ENCODE results near the gene IL4R. TPM values are rescaled to one million over a fixed set of nuclear protein-coding genes. Genes with fewer than 3 reads are reported as not detected.

The IL4R gene
- total RNA-seq, 4 donors from 2014 or later: 84.9 to 97.9 (median 89.8) TPM

DNA sequence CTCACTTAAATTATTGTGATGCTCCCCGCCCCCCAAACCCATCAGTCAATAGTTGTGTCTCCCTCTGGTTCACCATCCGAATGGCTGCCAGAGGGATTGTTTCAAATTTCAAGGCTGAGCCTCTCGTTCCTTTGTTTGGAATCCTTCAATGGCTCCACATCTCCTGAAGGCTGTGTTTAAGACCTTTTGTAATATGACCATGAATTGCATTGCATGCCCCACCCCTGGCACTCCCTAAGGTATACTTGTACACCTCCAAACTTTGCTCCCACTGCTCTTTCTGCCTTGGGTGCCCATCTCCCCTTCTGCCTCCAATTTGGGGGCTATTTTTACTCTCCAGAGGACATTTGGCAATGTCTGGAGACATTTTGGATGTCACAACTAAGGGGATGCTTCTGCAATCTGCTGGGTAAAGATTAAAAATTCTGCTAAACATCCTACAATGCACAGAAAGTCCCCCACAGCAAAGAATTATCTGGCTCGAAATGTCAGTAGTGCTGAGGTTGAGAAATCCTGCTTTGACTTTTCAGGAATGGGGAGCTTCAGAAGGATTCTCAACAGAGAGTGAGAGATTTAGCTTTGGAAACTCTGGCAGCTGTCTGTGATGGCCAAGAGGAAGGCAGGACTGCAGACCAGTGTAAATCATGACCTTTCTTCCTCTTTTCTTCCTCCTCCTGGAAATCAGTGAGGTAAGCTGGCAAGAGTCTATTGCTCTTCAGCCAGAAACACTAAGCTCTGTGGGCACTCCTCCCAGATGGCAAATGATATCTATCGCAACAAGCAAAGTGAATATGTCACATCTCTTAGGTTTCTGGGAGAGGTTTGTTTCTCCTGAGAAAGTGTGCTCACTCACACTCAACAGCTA, 8.7 kb upstream of the IL4R start:
- Histone ChIP-seq H3K36me3 (no peaks in the 10 kb centered on the region), H3K4me3 (no peak overlapping the region), H3K27me3 (no peaks in the 10 kb centered on the region), H3K27ac (peak overlapping the region in 2 of 4 donors; percentile 43 to 55), H3K9me3 (no peaks in the 10 kb centered on the region), H3K4me1 (peaks cover 0 to 12% (median 11%) of the 10 kb centered on the region in 3 donors)
- TF ChIP-seq, protein P1, sequence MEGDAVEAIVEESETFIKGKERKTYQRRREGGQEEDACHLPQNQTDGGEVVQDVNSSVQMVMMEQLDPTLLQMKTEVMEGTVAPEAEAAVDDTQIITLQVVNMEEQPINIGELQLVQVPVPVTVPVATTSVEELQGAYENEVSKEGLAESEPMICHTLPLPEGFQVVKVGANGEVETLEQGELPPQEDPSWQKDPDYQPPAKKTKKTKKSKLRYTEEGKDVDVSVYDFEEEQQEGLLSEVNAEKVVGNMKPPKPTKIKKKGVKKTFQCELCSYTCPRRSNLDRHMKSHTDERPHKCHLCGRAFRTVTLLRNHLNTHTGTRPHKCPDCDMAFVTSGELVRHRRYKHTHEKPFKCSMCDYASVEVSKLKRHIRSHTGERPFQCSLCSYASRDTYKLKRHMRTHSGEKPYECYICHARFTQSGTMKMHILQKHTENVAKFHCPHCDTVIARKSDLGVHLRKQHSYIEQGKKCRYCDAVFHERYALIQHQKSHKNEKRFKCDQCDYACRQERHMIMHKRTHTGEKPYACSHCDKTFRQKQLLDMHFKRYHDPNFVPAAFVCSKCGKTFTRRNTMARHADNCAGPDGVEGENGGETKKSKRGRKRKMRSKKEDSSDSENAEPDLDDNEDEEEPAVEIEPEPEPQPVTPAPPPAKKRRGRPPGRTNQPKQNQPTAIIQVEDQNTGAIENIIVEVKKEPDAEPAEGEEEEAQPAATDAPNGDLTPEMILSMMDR (IDR thresholded peaks at IDR 0.05): no peak
- intact Hi-C loops (cut with DNase I): no loop called here
- DNase-seq: no peak
- 42 to 54% methylated on average over 5 of the region's 5 CpGs for WGBS, 2 donors

DNA sequence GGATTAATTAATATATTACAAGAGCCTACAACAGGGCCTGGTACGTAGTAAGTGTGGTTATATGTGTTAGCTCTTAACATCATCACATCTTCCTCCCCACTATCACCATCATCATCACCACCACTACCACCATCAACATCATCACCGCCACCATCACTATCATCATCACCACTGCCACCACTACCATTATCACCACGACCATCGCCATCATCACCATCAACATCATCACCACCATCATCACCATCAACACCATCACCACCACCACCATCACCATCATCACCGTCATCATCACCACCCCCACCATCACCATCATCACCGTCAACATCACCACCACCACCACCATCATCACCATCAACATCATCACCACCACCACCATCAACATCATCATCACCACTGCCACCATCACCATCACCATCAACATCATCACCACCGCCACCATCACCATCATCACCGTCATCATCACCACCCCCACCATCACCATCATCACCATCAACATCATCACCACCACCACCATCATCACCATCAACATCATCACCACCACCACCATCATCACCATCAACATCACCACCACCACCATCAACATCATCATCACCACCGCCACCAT, 7.8 kb upstream of the IL4R start:
- Histone ChIP-seq H3K9me3 (no peaks in the 10 kb centered on the region), H3K4me3 (no peak overlapping the region), H3K27ac (peak overlapping the region in 2 of 4 donors; percentile 43 to 55), H3K4me1 (peaks cover 0 to 12% (median 11%) of the 10 kb centered on the region in 3 donors), H3K36me3 (no peaks in the 10 kb centered on the region), H3K27me3 (no peaks in the 10 kb centered on the region)
- intact Hi-C loops (cut with DNase I): no loop called here
- no peak for TF ChIP-seq POLR2A (IDR thresholded peaks at IDR 0.05)
- TF ChIP-seq, protein P1 (IDR thresholded peaks at IDR 0.05): no peak
- DNase-seq: no peak
- 89 to 91% methylated on average over 9 of the region's 9 CpGs for WGBS, 2 donors

DNA sequence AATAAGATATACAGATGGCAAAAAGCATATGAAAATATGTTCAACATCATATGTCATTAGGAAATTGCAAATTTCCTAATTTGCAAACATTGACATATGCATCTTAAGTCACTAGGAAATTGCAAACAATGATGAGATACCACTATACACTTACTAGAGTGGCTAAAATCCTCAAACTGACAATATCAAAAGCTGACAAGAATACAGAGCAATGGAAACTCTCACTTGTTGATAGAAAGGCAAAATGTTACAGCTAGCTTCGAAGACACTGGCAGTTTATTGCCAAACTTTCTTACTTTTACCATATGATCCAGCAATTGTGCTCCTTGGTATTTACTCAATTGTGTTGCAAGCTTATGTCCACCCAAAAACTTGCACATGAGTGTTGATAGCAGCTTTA, 5.0 kb upstream of the IL4R start:
- intact Hi-C loops (cut with DNase I): no loop called here
- DNase-seq: no peak
- WGBS, 2 donors: 67 to 88% methylated on average over 1 of the region's 1 CpG
- H3K4me1 ChIP-seq: peaks cover 0 to 21% (median 18%) of the 10 kb centered on the region in 3 donors
- H3K36me3 ChIP-seq: no peaks in the 10 kb centered on the region
- H3K27ac ChIP-seq: no peak overlapping the region
- TF ChIP-seq POLR2A (IDR thresholded peaks at IDR 0.05): no peak
- TF ChIP-seq, protein P1 (IDR thresholded peaks at IDR 0.05): no peak
- no peaks in the 10 kb centered on the region for H3K9me3 ChIP-seq
- no peak overlapping the region for H3K4me3 ChIP-seq
- no peaks in the 10 kb centered on the region for H3K27me3 ChIP-seq

DNA sequence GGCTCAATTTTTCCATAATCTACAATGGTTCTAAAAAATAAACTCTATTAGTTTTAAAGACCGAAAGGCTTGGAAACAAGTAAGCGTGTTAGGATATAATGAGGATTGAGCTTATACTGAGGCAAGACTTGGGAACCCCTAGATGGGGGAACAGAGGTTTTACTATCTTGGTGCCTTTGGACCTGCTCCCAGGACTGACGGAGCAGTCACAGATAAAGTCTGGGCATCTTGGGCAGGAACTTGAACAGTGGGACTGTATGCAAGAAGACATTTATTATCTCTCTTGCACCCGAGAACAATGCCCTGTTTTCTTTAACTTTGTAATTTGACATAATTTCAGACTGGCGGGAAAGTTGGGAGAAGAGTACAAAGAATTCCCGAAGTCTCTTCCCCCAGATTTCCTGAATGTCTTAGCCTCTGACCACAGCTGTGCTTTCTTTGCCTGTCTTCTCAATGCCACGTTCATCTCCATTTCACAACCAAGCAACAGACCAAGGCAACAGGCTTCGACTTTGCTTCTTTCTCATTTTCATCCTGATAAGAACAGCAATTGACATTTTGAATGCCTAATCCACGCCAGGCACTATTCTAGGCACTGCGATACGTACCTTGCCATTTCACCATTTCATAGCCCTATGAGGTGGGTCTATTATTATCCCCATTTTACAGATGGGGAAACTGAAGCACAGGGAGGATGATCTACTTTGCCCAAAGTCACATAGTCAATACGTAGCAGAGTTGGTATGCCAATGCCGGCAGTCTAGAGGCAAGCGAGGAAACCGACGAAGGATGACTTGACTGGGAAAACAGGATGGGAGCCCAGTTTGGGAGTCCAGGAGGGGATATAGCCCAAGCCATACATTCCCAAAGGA, 3.0 kb upstream of the IL4R start:
- no peaks in the 10 kb centered on the region for H3K36me3 ChIP-seq
- TF ChIP-seq POLR2A (IDR thresholded peaks at IDR 0.05): no peak
- TF ChIP-seq, protein P1 (IDR thresholded peaks at IDR 0.05): no peak
- H3K4me3 ChIP-seq: no peak overlapping the region
- WGBS, 2 donors: 82 to 85% methylated on average over 11 to 16 of the region's 16 CpGs
- no peaks in the 10 kb centered on the region for H3K9me3 ChIP-seq
- H3K4me1 ChIP-seq: peaks cover 10 to 25% (median 11%) of the 10 kb centered on the region in 3 donors
- no peak for DNase-seq
- intact Hi-C loops (cut with DNase I): no loop called here
- H3K27me3 ChIP-seq: no peaks in the 10 kb centered on the region
- no peak overlapping the region for H3K27ac ChIP-seq
